GM12865 (cell line): ENCODE data around the gene FUT2.
A peak's percentile ranks its signal among the peaks of the same experiment; 100 is the strongest.

Experiments used
- DNase-seq: peaks from one replicate; pipeline ENCODE4 v3.0.0; 2010; ENCODE audit warnings: low read depth
- H3K4me3 ChIP-seq: 2 replicates; pipeline ENCODE4 v1.5.1; 2011; ENCODE audit warnings: mild to moderate bottlenecking, low read depth, low read length, control low read depth
- CTCF ChIP-seq: IDR thresholded peaks from 2 replicates; pipeline ENCODE4 v1.5.1; 2011; ENCODE audit warnings: low read length, control low read depth, low read depth, inconsistent platforms; ENCODE audit not compliant: insufficient read depth; ENCODE audit errors: missing control alignments

FUT2 gene

GRCh38 chr19:48731452-48731851 is 35.7 kb downstream of the FUT2 start:
- no peak for DNase-seq
- TF ChIP-seq CTCF: no peak
- H3K4me3 ChIP-seq: no peak overlapping the region

GRCh38 chr19:48734625-48735024 is 38.9 kb downstream of the FUT2 start:
- no peak for DNase-seq
- TF ChIP-seq CTCF: no peak
- H3K4me3 ChIP-seq: no peak overlapping the region

- TF ChIP-seq CTCF: no peak
- DNase-seq: no peak
- no peak overlapping the region for H3K4me3 ChIP-seq
Measured at GRCh38 chr19:48735031-48735615, 39.4 kb downstream of the FUT2 start.

- H3K4me3 ChIP-seq: no peak overlapping the region
- TF ChIP-seq CTCF: no peak
- DNase-seq: no peak
Measured at GRCh38 chr19:48737360-48737998, 41.7 kb downstream of the FUT2 start.

- peak; percentile 88 for DNase-seq
- TF ChIP-seq CTCF: peak; percentile 36
- H3K4me3 ChIP-seq: peak overlapping the region; percentile 3; the same call in 1 of the 2 replicates
Measured at GRCh38 chr19:48738557-48739403, 43.0 kb downstream of the FUT2 start.

GRCh38 chr19:48739404-48740163 is 43.8 kb downstream of the FUT2 start:
- TF ChIP-seq CTCF: no peak
- peak overlapping the region; percentile 3; the same call in 1 of the 2 replicates for H3K4me3 ChIP-seq
- no peak for DNase-seq
